HG03039 (cell line): ENCODE results near the gene FBXL13.
"Not testable (repeated sequence)": the region's sequence is repeated elsewhere in the genome, so short reads cannot be mapped to it uniquely, and the experiment has no call there.

ENCODE experiments used
- ATAC-seq: cut with Tn5 transposase; IDR thresholded peaks from one replicate; pipeline ENCODE4 v1.9.1; 2021; ENCODE audit warnings: mild to moderate bottlenecking, moderate library complexity; ENCODE audit not compliant: unreplicated experiment

FBXL13 gene

GRCh38 chr7:102830197-102830596 is 244.4 kb downstream of the FBXL13 start:
- no peak for ATAC-seq

GRCh38 chr7:102829075-102829474 is 245.5 kb downstream of the FBXL13 start:
- ATAC-seq, result no peak

- no peak for ATAC-seq
These were observed 246.3 kb downstream of the FBXL13 start for GRCh38 chr7:102828286-102828685.

- no peak for ATAC-seq
These were observed 251.0 kb downstream of the FBXL13 start for GRCh38 chr7:102823390-102824119.

- ATAC-seq, result no peak
These were observed 252.4 kb downstream of the FBXL13 start for GRCh38 chr7:102821994-102822747.

- no peak for ATAC-seq
These were observed 255.4 kb downstream of the FBXL13 start for GRCh38 chr7:102819151-102819550.

GRCh38 chr7:102817616-102818573 is 256.7 kb downstream of the FBXL13 start:
- no peak for ATAC-seq

- ATAC-seq, result no peak
These were observed 260.5 kb downstream of the FBXL13 start for GRCh38 chr7:102814025-102814471.

GRCh38 chr7:102813191-102814024 is 261.2 kb downstream of the FBXL13 start:
- no peak for ATAC-seq

GRCh38 chr7:102811942-102812678 is 262.5 kb downstream of the FBXL13 start:
- ATAC-seq, result no peak

GRCh38 chr7:102810916-102811315 is 263.7 kb downstream of the FBXL13 start:
- ATAC-seq, result no peak

- ATAC-seq, result no peak
These were observed 268.0 kb downstream of the FBXL13 start for GRCh38 chr7:102806613-102807012.

GRCh38 chr7:102795987-102796595 is 278.5 kb downstream of the FBXL13 start:
- not testable (repeated sequence) for ATAC-seq

- ATAC-seq, result not testable (repeated sequence)
These were observed 280.0 kb downstream of the FBXL13 start for GRCh38 chr7:102794567-102794966.

- not testable (repeated sequence) for ATAC-seq
These were observed 282.8 kb downstream of the FBXL13 start for GRCh38 chr7:102791831-102792230.

- not testable (repeated sequence) for ATAC-seq
These were observed 283.2 kb downstream of the FBXL13 start for GRCh38 chr7:102791367-102791766.

- ATAC-seq, result not testable (repeated sequence)
These were observed 284.1 kb downstream of the FBXL13 start for GRCh38 chr7:102790364-102791100.

GRCh38 chr7:102788770-102789169 is 285.8 kb downstream of the FBXL13 start:
- not testable (repeated sequence) for ATAC-seq
